Liver (tissue), 9 donors: ENCODE results near the gene GPR52. TPM values are rescaled to one million over a fixed set of nuclear protein-coding genes. Genes with fewer than 3 reads are reported as not detected.

Source experiments
- DNase-seq: peaks from one replicate; pipeline ENCODE4 v3.0.0-alpha.2; 2017; ENCODE audit warnings: low spot score
- H3K27ac ChIP-seq, 2 donors: one replicate each; pipeline ENCODE4 v1.7.0; 2013; ENCODE audit warnings: inconsistent platforms in 2 of 2, low read length in 2 of 2, control low read depth in 1 of 2, low read depth in 1 of 2, mild to moderate bottlenecking in 1 of 2
- H3K27me3 ChIP-seq, 4 donors: one replicate each; pipeline versions ENCODE4 v1.6.1 to v1.7.0; 2013; ENCODE audit warnings: low read length in 3 of 4, inconsistent platforms in 1 of 4, mild to moderate bottlenecking in 1 of 4, moderate library complexity in 1 of 4; ENCODE audit not compliant: control insufficient read depth in 4 of 4, insufficient read depth in 4 of 4
- H3K36me3 ChIP-seq, 4 donors: one replicate each; pipeline versions ENCODE4 v1.6.1 to v1.7.0; 2013; ENCODE audit warnings: low read length in 3 of 4, mild to moderate bottlenecking in 3 of 4, low read depth in 1 of 4, moderate library complexity in 1 of 4; ENCODE audit not compliant: control insufficient read depth in 4 of 4, insufficient read depth in 3 of 4
- H3K4me1 ChIP-seq, 4 donors: one replicate each; pipeline versions ENCODE4 v1.6.1 to v1.7.0; 2013; ENCODE audit warnings: low read length in 3 of 4, mild to moderate bottlenecking in 3 of 4, moderate library complexity in 1 of 4; ENCODE audit not compliant: control insufficient read depth in 4 of 4, insufficient read depth in 4 of 4
- H3K4me3 ChIP-seq, 3 donors: one replicate each; pipeline versions ENCODE4 v1.6.1 to v1.7.0; 2013; ENCODE audit warnings: low read length in 3 of 3, control low read depth in 1 of 3, low read depth in 1 of 3, mild to moderate bottlenecking in 1 of 3
- H3K9ac ChIP-seq, 2 donors: one replicate each; pipeline ENCODE4 v1.7.0; 2013; ENCODE audit warnings: low read length in 2 of 2, mild to moderate bottlenecking in 2 of 2, moderate library complexity in 2 of 2, control low read depth in 1 of 2, low read depth in 1 of 2
- H3K9me3 ChIP-seq, 4 donors: one replicate each; pipeline versions ENCODE4 v1.6.1 to v1.7.0; 2013; ENCODE audit warnings: low read length in 3 of 4; ENCODE audit not compliant: control insufficient read depth in 4 of 4
- EGR1 ChIP-seq, 2 donors: IDR thresholded peaks; 2 replicates each; pipeline ENCODE4 v1.6.1; 2016 to 2018; ENCODE audit warnings: antibody characterized with exemption in 2 of 2, low read depth in 2 of 2
- FOXA1 ChIP-seq: IDR thresholded peaks from 2 replicates; pipeline ENCODE4 v1.6.1; 2016; ENCODE audit warnings: antibody characterized with exemption
- FOXA2 ChIP-seq: IDR thresholded peaks from 2 replicates; pipeline ENCODE4 v1.6.1; 2016; ENCODE audit warnings: antibody characterized with exemption
- GABPA ChIP-seq, 2 donors: IDR thresholded peaks in 1 of 2; conservative IDR thresholded peaks in 1 of 2; 2 replicates each; pipeline ENCODE4 v1.6.1; 2016; ENCODE audit warnings: antibody characterized with exemption in 2 of 2, mild to moderate bottlenecking in 1 of 2, moderate library complexity in 1 of 2
- HNF4A ChIP-seq, 2 donors: conservative IDR thresholded peaks; 2 replicates each; pipeline ENCODE4 v1.6.1; 2016; ENCODE audit warnings: antibody characterized with exemption in 2 of 2, mild to moderate bottlenecking in 2 of 2
- HNF4G ChIP-seq: IDR thresholded peaks from 2 replicates; pipeline ENCODE4 v1.6.1; 2016; ENCODE audit warnings: antibody characterized with exemption
- JUND ChIP-seq, 2 donors: IDR thresholded peaks; 2 replicates each; pipeline ENCODE4 v1.6.1; 2016; ENCODE audit warnings: antibody characterized with exemption in 2 of 2
- NR2F2 ChIP-seq: IDR thresholded peaks from 2 replicates; pipeline ENCODE4 v1.6.1; 2016; ENCODE audit warnings: antibody characterized with exemption
- RAD21 ChIP-seq, 2 donors: IDR thresholded peaks; 2 replicates each; pipeline ENCODE4 v1.6.1; 2016; ENCODE audit warnings: antibody characterized with exemption in 2 of 2, mild to moderate bottlenecking in 2 of 2
- RXRA ChIP-seq, 2 donors: IDR thresholded peaks; 2 replicates each; pipeline ENCODE4 v1.6.1; 2017 to 2018; ENCODE audit warnings: antibody characterized with exemption in 2 of 2, mild to moderate bottlenecking in 1 of 2
- SP1 ChIP-seq: IDR thresholded peaks from 2 replicates; pipeline ENCODE4 v1.6.1; 2018; ENCODE audit warnings: antibody characterized with exemption, mild to moderate bottlenecking
- TAF1 ChIP-seq: conservative IDR thresholded peaks from 2 replicates; pipeline ENCODE4 v1.6.1; 2016; ENCODE audit warnings: antibody characterized with exemption, mild to moderate bottlenecking
- YY1 ChIP-seq: IDR thresholded peaks from 2 replicates; pipeline ENCODE4 v1.6.1; 2016; ENCODE audit warnings: antibody characterized with exemption, mild to moderate bottlenecking
- WGBS: extraction: QIAGEN DNeasy Blood & Tissue Kit; methylation state at CpG from one replicate; pipeline ENCODE4 v1.1.7; 2013; 5-methylcytosine and 5-hydroxymethylcytosine counted together
- polyA plus RNA-seq, 2 donors: library from polyadenylated mRNA; stranded (reverse) in 1 of 2; unstranded in 1 of 2; fragments of 200-250 nt in 1 of 2; fragments of >200 nt in 1 of 2; fragmentation: Nextera tagmentation in 1 of 2; extraction: Ambion mirVana in 1 of 2; gene quantifications; one replicate each; pipeline versions ENCODE4 v1.2.1 to v1.2.3, GENCODE V29; 2013 to 2015
- total RNA-seq, 2 donors: library from RNA; depleted of rRNA; stranded (reverse); fragments of >200 nt; gene quantifications; one replicate each; pipeline ENCODE4 v1.2.3, GENCODE V29; 2014
- TF ChIP-seq, protein P1 (sequence below): fragments of 150-350 bp; IDR thresholded peaks from 2 replicates; pipeline ENCODE4 v1.5.1; 2017; ENCODE audit warnings: improper control_type of control experiment, low read depth, low read length; ENCODE audit not compliant: missing input control
- TF ChIP-seq, protein P2 (sequence below): IDR thresholded peaks from 2 replicates; pipeline ENCODE4 v1.6.1; 2016; ENCODE audit warnings: antibody characterized with exemption, mild to moderate bottlenecking
- TF ChIP-seq, protein P3 (sequence below): IDR thresholded peaks from 2 replicates; pipeline ENCODE4 v1.6.1; 2016; ENCODE audit warnings: antibody characterized with exemption
- TF ChIP-seq, protein P4 (sequence below): IDR thresholded peaks from 2 replicates; pipeline ENCODE4 v1.6.1; 2016; ENCODE audit warnings: antibody characterized with exemption
- TF ChIP-seq, protein P5 (sequence below): IDR thresholded peaks from 2 replicates; pipeline ENCODE4 v1.6.1; 2016; ENCODE audit warnings: antibody characterized with exemption
- donor health status: healthy.
- donor health status: healthy.
- donor health status: healthy.
- donor health status: healthy.
- donor health status: healthy.

GPR52 gene
- total and polyA plus RNA-seq, 4 donors = 1.3 to 4.8 TPM; not detected in 2

GRCh38 chr1:174428033-174428432, 19.7 kb upstream of the GPR52 start:
- DNase-seq = no peak
- no peaks in the 10 kb centered on the region for H3K27me3 ChIP-seq
- peaks cover 0 to 2% (median 0%) of the 10 kb centered on the region in 4 donors for H3K4me1 ChIP-seq
- H3K9me3 ChIP-seq = no peaks in the 10 kb centered on the region
- H3K27ac ChIP-seq = no peak overlapping the region
- WGBS = 58% methylated on average over 3 of the region's 3 CpGs
- H3K9ac ChIP-seq = no peak overlapping the region
- TF ChIP-seq, protein P1, sequence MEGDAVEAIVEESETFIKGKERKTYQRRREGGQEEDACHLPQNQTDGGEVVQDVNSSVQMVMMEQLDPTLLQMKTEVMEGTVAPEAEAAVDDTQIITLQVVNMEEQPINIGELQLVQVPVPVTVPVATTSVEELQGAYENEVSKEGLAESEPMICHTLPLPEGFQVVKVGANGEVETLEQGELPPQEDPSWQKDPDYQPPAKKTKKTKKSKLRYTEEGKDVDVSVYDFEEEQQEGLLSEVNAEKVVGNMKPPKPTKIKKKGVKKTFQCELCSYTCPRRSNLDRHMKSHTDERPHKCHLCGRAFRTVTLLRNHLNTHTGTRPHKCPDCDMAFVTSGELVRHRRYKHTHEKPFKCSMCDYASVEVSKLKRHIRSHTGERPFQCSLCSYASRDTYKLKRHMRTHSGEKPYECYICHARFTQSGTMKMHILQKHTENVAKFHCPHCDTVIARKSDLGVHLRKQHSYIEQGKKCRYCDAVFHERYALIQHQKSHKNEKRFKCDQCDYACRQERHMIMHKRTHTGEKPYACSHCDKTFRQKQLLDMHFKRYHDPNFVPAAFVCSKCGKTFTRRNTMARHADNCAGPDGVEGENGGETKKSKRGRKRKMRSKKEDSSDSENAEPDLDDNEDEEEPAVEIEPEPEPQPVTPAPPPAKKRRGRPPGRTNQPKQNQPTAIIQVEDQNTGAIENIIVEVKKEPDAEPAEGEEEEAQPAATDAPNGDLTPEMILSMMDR = no peak
- TF ChIP-seq SP1 (no peak), RXRA (IDR thresholded peaks at IDR 0.05) (no peak), FOXA2 (no peak), RAD21 (IDR thresholded peaks at IDR 0.05) (no peak), EGR1 (IDR thresholded peaks at IDR 0.05; ENCODE audit: low read depth in 2 of 2) (no peak), TAF1 (no peak), HNF4A (conservative IDR thresholded peaks at IDR 0.05) (no peak), YY1 (no peak), GABPA (IDR thresholded peaks at IDR 0.05 in 1 of 2, conservative IDR thresholded peaks at IDR 0.05 in 1 of 2) (no peak), NR2F2 (no peak), JUND (IDR thresholded peaks at IDR 0.05) (no peak), FOXA1 (no peak), HNF4G (no peak)
- TF ChIP-seq, protein P2, sequence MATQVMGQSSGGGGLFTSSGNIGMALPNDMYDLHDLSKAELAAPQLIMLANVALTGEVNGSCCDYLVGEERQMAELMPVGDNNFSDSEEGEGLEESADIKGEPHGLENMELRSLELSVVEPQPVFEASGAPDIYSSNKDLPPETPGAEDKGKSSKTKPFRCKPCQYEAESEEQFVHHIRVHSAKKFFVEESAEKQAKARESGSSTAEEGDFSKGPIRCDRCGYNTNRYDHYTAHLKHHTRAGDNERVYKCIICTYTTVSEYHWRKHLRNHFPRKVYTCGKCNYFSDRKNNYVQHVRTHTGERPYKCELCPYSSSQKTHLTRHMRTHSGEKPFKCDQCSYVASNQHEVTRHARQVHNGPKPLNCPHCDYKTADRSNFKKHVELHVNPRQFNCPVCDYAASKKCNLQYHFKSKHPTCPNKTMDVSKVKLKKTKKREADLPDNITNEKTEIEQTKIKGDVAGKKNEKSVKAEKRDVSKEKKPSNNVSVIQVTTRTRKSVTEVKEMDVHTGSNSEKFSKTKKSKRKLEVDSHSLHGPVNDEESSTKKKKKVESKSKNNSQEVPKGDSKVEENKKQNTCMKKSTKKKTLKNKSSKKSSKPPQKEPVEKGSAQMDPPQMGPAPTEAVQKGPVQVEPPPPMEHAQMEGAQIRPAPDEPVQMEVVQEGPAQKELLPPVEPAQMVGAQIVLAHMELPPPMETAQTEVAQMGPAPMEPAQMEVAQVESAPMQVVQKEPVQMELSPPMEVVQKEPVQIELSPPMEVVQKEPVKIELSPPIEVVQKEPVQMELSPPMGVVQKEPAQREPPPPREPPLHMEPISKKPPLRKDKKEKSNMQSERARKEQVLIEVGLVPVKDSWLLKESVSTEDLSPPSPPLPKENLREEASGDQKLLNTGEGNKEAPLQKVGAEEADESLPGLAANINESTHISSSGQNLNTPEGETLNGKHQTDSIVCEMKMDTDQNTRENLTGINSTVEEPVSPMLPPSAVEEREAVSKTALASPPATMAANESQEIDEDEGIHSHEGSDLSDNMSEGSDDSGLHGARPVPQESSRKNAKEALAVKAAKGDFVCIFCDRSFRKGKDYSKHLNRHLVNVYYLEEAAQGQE = no peak
- TF ChIP-seq, protein P3, sequence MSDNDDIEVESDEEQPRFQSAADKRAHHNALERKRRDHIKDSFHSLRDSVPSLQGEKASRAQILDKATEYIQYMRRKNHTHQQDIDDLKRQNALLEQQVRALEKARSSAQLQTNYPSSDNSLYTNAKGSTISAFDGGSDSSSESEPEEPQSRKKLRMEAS = no peak
- TF ChIP-seq, protein P4, sequence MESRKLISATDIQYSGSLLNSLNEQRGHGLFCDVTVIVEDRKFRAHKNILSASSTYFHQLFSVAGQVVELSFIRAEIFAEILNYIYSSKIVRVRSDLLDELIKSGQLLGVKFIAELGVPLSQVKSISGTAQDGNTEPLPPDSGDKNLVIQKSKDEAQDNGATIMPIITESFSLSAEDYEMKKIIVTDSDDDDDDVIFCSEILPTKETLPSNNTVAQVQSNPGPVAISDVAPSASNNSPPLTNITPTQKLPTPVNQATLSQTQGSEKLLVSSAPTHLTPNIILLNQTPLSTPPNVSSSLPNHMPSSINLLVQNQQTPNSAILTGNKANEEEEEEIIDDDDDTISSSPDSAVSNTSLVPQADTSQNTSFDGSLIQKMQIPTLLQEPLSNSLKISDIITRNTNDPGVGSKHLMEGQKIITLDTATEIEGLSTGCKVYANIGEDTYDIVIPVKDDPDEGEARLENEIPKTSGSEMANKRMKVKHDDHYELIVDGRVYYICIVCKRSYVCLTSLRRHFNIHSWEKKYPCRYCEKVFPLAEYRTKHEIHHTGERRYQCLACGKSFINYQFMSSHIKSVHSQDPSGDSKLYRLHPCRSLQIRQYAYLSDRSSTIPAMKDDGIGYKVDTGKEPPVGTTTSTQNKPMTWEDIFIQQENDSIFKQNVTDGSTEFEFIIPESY = no peak
- TF ChIP-seq, protein P5, sequence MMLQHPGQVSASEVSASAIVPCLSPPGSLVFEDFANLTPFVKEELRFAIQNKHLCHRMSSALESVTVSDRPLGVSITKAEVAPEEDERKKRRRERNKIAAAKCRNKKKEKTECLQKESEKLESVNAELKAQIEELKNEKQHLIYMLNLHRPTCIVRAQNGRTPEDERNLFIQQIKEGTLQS = no peak
- H3K36me3 ChIP-seq = no peaks in the 10 kb centered on the region
- H3K4me3 ChIP-seq = no peak overlapping the region
